ENCODE measurements around the gene PITPNB.

DNA sequence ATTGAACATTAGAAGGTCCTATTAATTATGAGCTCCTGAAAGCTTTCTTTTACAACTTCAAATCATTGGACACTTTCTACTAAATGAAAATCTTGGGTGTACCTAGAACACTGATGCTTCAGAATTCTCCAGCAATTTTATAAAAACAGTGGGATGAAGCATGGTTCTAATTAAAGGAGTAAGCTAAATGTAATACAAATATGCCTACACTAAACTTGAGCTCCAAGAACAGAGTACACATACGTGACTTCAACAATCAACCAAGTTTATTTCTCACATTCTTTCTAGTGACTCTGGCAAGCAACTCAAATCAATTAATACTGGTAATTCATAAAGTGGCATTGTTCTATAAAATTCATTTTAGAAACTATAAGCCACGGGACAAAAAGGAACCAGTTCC lies 55.5 kb downstream of the PITPNB start:
- TF ChIP-seq TAF1 (IDR thresholded peaks at IDR 0.05; ENCODE audit: borderline replicate concordance, low read depth, low read length) (no peak), POLR2AphosphoS5 (IDR thresholded peaks at IDR 0.05; ENCODE audit: low read depth, low read length) (no peak), POLR2A (IDR thresholded peaks at IDR 0.05; ENCODE audit: low read depth, low read length) (no peak)
